Mesendoderm (in vitro differentiated cells): ENCODE measurements around the gene STUM.

Experiments
- DNase-seq: peaks from one replicate; pipeline ENCODE4 v3.0.0; 2013
- H2AK5ac ChIP-seq: 2 replicates; pipeline ENCODE4 v1.6.1; 2013; ENCODE audit warnings: low read length, inconsistent platforms
- H2BK120ac ChIP-seq: 2 replicates; pipeline ENCODE4 v1.6.1; 2013; ENCODE audit warnings: low read depth, mild to moderate bottlenecking, low read length, moderate library complexity, mixed read lengths
- H2BK15ac ChIP-seq: replicated peaks from 2 replicates; pipeline ENCODE4 v1.6.1; 2013; ENCODE audit warnings: low read depth, mild to moderate bottlenecking, moderate library complexity
- H2BK5ac ChIP-seq: 2 replicates; pipeline ENCODE4 v1.6.1; 2013; ENCODE audit warnings: low read length, inconsistent platforms
- H3K18ac ChIP-seq: 2 replicates; pipeline ENCODE4 v1.6.1; 2013; ENCODE audit warnings: mild to moderate bottlenecking, low read length, mixed read lengths
- H3K23ac ChIP-seq: one replicate; pipeline ENCODE4 v1.6.1; 2013; ENCODE audit warnings: low read length
- H3K27ac ChIP-seq: 2 replicates; pipeline ENCODE4 v1.5.1; 2013; ENCODE audit warnings: low read depth, mild to moderate bottlenecking, inconsistent platforms, low read length, moderate library complexity
- H3K27me3 ChIP-seq: 2 replicates; pipeline ENCODE4 v1.6.1; 2013; ENCODE audit warnings: low read length, control low read depth, mild to moderate bottlenecking, inconsistent platforms; ENCODE audit not compliant: insufficient read depth, poor library complexity
- H3K36me3 ChIP-seq: 2 replicates; pipeline ENCODE4 v1.6.1; 2013; ENCODE audit warnings: low read length, inconsistent platforms; ENCODE audit not compliant: control insufficient read depth, insufficient read depth
- H3K4ac ChIP-seq: one replicate; pipeline ENCODE4 v1.6.1; 2013; ENCODE audit warnings: low read depth, mild to moderate bottlenecking, low read length, moderate library complexity
- H3K4me1 ChIP-seq: 2 replicates; pipeline ENCODE4 v1.6.1; 2013; ENCODE audit warnings: low read depth, low read length, inconsistent platforms; ENCODE audit not compliant: control insufficient read depth
- H3K4me2 ChIP-seq: 2 replicates; pipeline ENCODE4 v1.6.1; 2013; ENCODE audit warnings: low read length
- H3K4me3 ChIP-seq: 2 replicates; pipeline ENCODE4 v1.5.1; 2013; ENCODE audit warnings: mild to moderate bottlenecking, low read length
- H3K56ac ChIP-seq: one replicate; pipeline ENCODE4 v1.6.1; 2013; ENCODE audit warnings: low read length
- H3K79me1 ChIP-seq: 2 replicates; pipeline ENCODE4 v1.6.1; 2013; ENCODE audit warnings: low read length, inconsistent platforms
- H3K79me2 ChIP-seq: 2 replicates; pipeline ENCODE4 v1.6.1; 2013; ENCODE audit warnings: mild to moderate bottlenecking, low read length; ENCODE audit not compliant: control insufficient read depth, insufficient read depth
- H3K9ac ChIP-seq: 2 replicates; pipeline ENCODE4 v1.6.1; 2013; ENCODE audit warnings: low read length, inconsistent platforms
- H4K5ac ChIP-seq: one replicate; pipeline ENCODE4 v1.6.1; 2013; ENCODE audit warnings: low read length
- H4K8ac ChIP-seq: one replicate; pipeline ENCODE4 v1.6.1; 2013; ENCODE audit warnings: low read depth, mild to moderate bottlenecking, control low read depth, low read length, moderate library complexity
- WGBS: extraction: QIAGEN DNeasy Blood & Tissue Kit; methylation state at CpG from one replicate; pipeline ENCODE4 v1.1.7; 2013; ENCODE audit warnings: low lambda C conversion rate, missing lambda C conversion rate; ENCODE audit not compliant: insufficient coverage; ENCODE audit errors: extremely low coverage; 5-methylcytosine and 5-hydroxymethylcytosine counted together

STUM gene

GRCh38 chr1:226534645-226535044 is 13.9 kb upstream of the STUM start:
- WGBS: no CpG with 5 or more reads among the region's 2 CpGs
- no peaks in the 10 kb centered on the region for H3K27me3 ChIP-seq
- DNase-seq: no peak

GRCh38 chr1:226535666-226536065 is 12.9 kb upstream of the STUM start:
- no peak overlapping the region for H3K4me2 ChIP-seq
- H4K8ac ChIP-seq: no peak overlapping the region
- no peak overlapping the region for H2BK15ac ChIP-seq
- WGBS: no CpG with 5 or more reads among the region's 9 CpGs
- H3K4me3 ChIP-seq: no peak overlapping the region
- no peak overlapping the region for H2AK5ac ChIP-seq
- no peak overlapping the region for H4K5ac ChIP-seq
- H3K27ac ChIP-seq: no peak overlapping the region
- H3K79me2 ChIP-seq: no peaks in the 10 kb centered on the region
- no peak overlapping the region for H3K18ac ChIP-seq
- H3K4ac ChIP-seq: no peak overlapping the region
- no peak overlapping the region for H3K56ac ChIP-seq
- no peaks in the 10 kb centered on the region for H3K4me1 ChIP-seq
- no peak overlapping the region for H2BK120ac ChIP-seq
- H3K79me1 ChIP-seq: no peaks in the 10 kb centered on the region
- H2BK5ac ChIP-seq: no peak overlapping the region
- H3K27me3 ChIP-seq: no peaks in the 10 kb centered on the region
- no peaks in the 10 kb centered on the region for H3K36me3 ChIP-seq
- H3K9ac ChIP-seq: no peak overlapping the region
- no peak overlapping the region for H3K23ac ChIP-seq
- no peak for DNase-seq

More at GRCh38 chr1:226534645-226535044, 13.9 kb upstream of the STUM start:
- H3K4ac ChIP-seq: no peak overlapping the region
- no peak overlapping the region for H3K23ac ChIP-seq
- H3K79me2 ChIP-seq: no peaks in the 10 kb centered on the region
- no peak overlapping the region for H3K9ac ChIP-seq
- no peak overlapping the region for H2BK15ac ChIP-seq
- H3K56ac ChIP-seq: no peak overlapping the region
- no peak overlapping the region for H3K4me2 ChIP-seq
- no peaks in the 10 kb centered on the region for H3K4me1 ChIP-seq
- no peaks in the 10 kb centered on the region for H3K36me3 ChIP-seq
- H2BK120ac ChIP-seq: no peak overlapping the region
- H4K5ac ChIP-seq: no peak overlapping the region
- H3K27ac ChIP-seq: no peak overlapping the region
- no peak overlapping the region for H3K4me3 ChIP-seq
- no peak overlapping the region for H4K8ac ChIP-seq
- H2BK5ac ChIP-seq: no peak overlapping the region
- H2AK5ac ChIP-seq: no peak overlapping the region
- H3K18ac ChIP-seq: no peak overlapping the region
- H3K79me1 ChIP-seq: no peaks in the 10 kb centered on the region

- DNase-seq: no peak
- Histone ChIP-seq H2BK5ac (no peak overlapping the region), H4K5ac (no peak overlapping the region), H3K27ac (no peak overlapping the region), H3K23ac (no peak overlapping the region), H3K4me2 (no peak overlapping the region), H2BK15ac (no peak overlapping the region), H4K8ac (no peak overlapping the region), H3K79me2 (no peaks in the 10 kb centered on the region), H2BK120ac (no peak overlapping the region), H3K9ac (no peak overlapping the region), H3K36me3 (no peaks in the 10 kb centered on the region), H3K4me3 (no peak overlapping the region), H3K27me3 (no peaks in the 10 kb centered on the region), H3K4ac (no peak overlapping the region), H3K56ac (no peak overlapping the region), H3K4me1 (no peaks in the 10 kb centered on the region), H2AK5ac (no peak overlapping the region), H3K79me1 (no peaks in the 10 kb centered on the region), H3K18ac (no peak overlapping the region)
- no CpG with 5 or more reads among the region's 4 CpGs for WGBS
These were observed 7.3 kb upstream of the STUM start for GRCh38 chr1:226541231-226541630.

GRCh38 chr1:226541631-226542622 is 6.6 kb upstream of the STUM start:
- no peaks in the 10 kb centered on the region for H3K36me3 ChIP-seq
- H3K18ac ChIP-seq: no peak overlapping the region
- no peak overlapping the region for H2BK5ac ChIP-seq
- H3K79me2 ChIP-seq: no peaks in the 10 kb centered on the region
- H3K9ac ChIP-seq: no peak overlapping the region
- no peak overlapping the region for H4K8ac ChIP-seq
- H3K4ac ChIP-seq: no peak overlapping the region
- H3K56ac ChIP-seq: no peak overlapping the region
- H2AK5ac ChIP-seq: no peak overlapping the region
- H3K27ac ChIP-seq: no peak overlapping the region
- H3K27me3 ChIP-seq: no peaks in the 10 kb centered on the region
- no peaks in the 10 kb centered on the region for H3K4me1 ChIP-seq
- no peak overlapping the region for H3K4me2 ChIP-seq
- no peak overlapping the region for H3K23ac ChIP-seq
- H2BK120ac ChIP-seq: no peak overlapping the region
- DNase-seq: no peak
- no peak overlapping the region for H2BK15ac ChIP-seq
- H3K4me3 ChIP-seq: no peak overlapping the region
- H3K79me1 ChIP-seq: no peaks in the 10 kb centered on the region
- H4K5ac ChIP-seq: no peak overlapping the region
- no CpG with 5 or more reads among the region's 14 CpGs for WGBS

- no peaks in the 10 kb centered on the region for H3K4me1 ChIP-seq
- no peak overlapping the region for H3K56ac ChIP-seq
- H3K18ac ChIP-seq: no peak overlapping the region
- H3K79me2 ChIP-seq: no peaks in the 10 kb centered on the region
- H2BK15ac ChIP-seq: no peak overlapping the region
- no peaks in the 10 kb centered on the region for H3K79me1 ChIP-seq
- H3K36me3 ChIP-seq: no peaks in the 10 kb centered on the region
- no peak overlapping the region for H2BK120ac ChIP-seq
- DNase-seq: no peak
- H2AK5ac ChIP-seq: no peak overlapping the region
- H3K23ac ChIP-seq: no peak overlapping the region
- H3K4me2 ChIP-seq: no peak overlapping the region
- no peaks in the 10 kb centered on the region for H3K27me3 ChIP-seq
- no peak overlapping the region for H3K4ac ChIP-seq
- H2BK5ac ChIP-seq: no peak overlapping the region
- H3K9ac ChIP-seq: no peak overlapping the region
- no peak overlapping the region for H3K4me3 ChIP-seq
- no peak overlapping the region for H4K5ac ChIP-seq
- H4K8ac ChIP-seq: no peak overlapping the region
- H3K27ac ChIP-seq: no peak overlapping the region
- WGBS: no CpG with 5 or more reads among the region's 10 CpGs
These were observed 5.9 kb upstream of the STUM start for GRCh38 chr1:226542623-226543103.
